ENCODE measurements around the gene PRPF38B.

GRCh38 chr1:108646648-108647269 is 45.4 kb upstream of the PRPF38B start:
- TF ChIP-seq CTCF (IDR thresholded peaks at IDR 0.05 in 2 of 3, conservative IDR thresholded peaks at IDR 0.05 in 1 of 3; ENCODE audit: control insufficient read depth in 2 of 3, extremely low read depth in 1 of 3, insufficient read depth in 1 of 3, low read depth in 3 of 3, low read length in 3 of 3): no peak
- TF ChIP-seq ZNF217 (IDR thresholded peaks at IDR 0.05): no peak
- TF ChIP-seq CHD4 (IDR thresholded peaks at IDR 0.05): no peak
- TF ChIP-seq SIN3A (IDR thresholded peaks at IDR 0.05; ENCODE audit: low read depth, low read length): no peak
- no peak for TF ChIP-seq HDAC6 (IDR thresholded peaks at IDR 0.05; ENCODE audit: unreplicated experiment)
- TF ChIP-seq ZBTB33 (IDR thresholded peaks at IDR 0.05): no peak
